HG02571 (cell line): ENCODE measurements around the gene TRIM52.

Source experiments
- ATAC-seq: cut with Tn5 transposase; IDR thresholded peaks from one replicate; pipeline ENCODE4 v1.9.1; 2021; ENCODE audit warnings: mild to moderate bottlenecking, moderate library complexity; ENCODE audit not compliant: unreplicated experiment

The TRIM52 gene

GRCh38 chr5:181234455-181235306 lies 26.3 kb downstream of the TRIM52 start:
- ATAC-seq: no peak

- no peak for ATAC-seq
These were observed 27.0 kb downstream of the TRIM52 start for GRCh38 chr5:181233801-181234454.

GRCh38 chr5:181233088-181233800 lies 27.7 kb downstream of the TRIM52 start:
- no peak for ATAC-seq

GRCh38 chr5:181232593-181232992 lies 28.4 kb downstream of the TRIM52 start:
- no peak for ATAC-seq

- ATAC-seq: no peak
These were observed 29.5 kb downstream of the TRIM52 start for GRCh38 chr5:181231432-181231831.

- ATAC-seq: no peak
These were observed 30.4 kb downstream of the TRIM52 start for GRCh38 chr5:181230551-181230950.

- ATAC-seq: no peak
These were observed 30.9 kb downstream of the TRIM52 start for GRCh38 chr5:181229996-181230395.

GRCh38 chr5:181224390-181225229 lies 36.3 kb downstream of the TRIM52 start:
- ATAC-seq: no peak

- ATAC-seq: no peak
These were observed 37.1 kb downstream of the TRIM52 start for GRCh38 chr5:181223729-181224389.

GRCh38 chr5:181223058-181223728 lies 37.8 kb downstream of the TRIM52 start, which contains the start of gene TRIM41:
Gene TRIM41 (plus strand): TSS chr5:181223281. CDS start chr5:181224000, 719 bp downstream.
- ATAC-seq: peak; percentile 66

- no peak for ATAC-seq
These were observed 38.3 kb downstream of the TRIM52 start for GRCh38 chr5:181222630-181223057.

- peak; percentile 28 for ATAC-seq
These were observed 38.9 kb downstream of the TRIM52 start for GRCh38 chr5:181221792-181222629.

GRCh38 chr5:181221105-181221791 lies 39.7 kb downstream of the TRIM52 start:
- no peak for ATAC-seq

- ATAC-seq: no peak
These were observed 40.8 kb downstream of the TRIM52 start for GRCh38 chr5:181220178-181220515.

- no peak for ATAC-seq
These were observed 41.4 kb downstream of the TRIM52 start for GRCh38 chr5:181219262-181220177.

- ATAC-seq: no peak
These were observed 42.2 kb downstream of the TRIM52 start for GRCh38 chr5:181218795-181219124.

GRCh38 chr5:181217803-181218062 lies 43.2 kb downstream of the TRIM52 start:
- no peak for ATAC-seq
